HEK293 (cell line): ENCODE results near the gene FPR1.

ENCODE experiments used
- CTCF ChIA-PET: fragments of 350-600 bp; formaldehyde crosslinking; extraction: SDS; loops from one replicate; lab custom pipeline; 2021; ENCODE audit warnings: antibody characterized with exemption; lab: Yijun Ruan, JAX
- POLR2A ChIA-PET: fragments of 300-600 bp; formaldehyde crosslinking; extraction: SDS; loops from one replicate; lab custom pipeline; 2020; ENCODE audit warnings: antibody characterized with exemption, inconsistent platforms; lab: Yijun Ruan, JAX
- H3K27ac ChIP-seq: fragments of 200-500 bp; sonication (Bioruptor generic); 2 replicates; pipeline ENCODE4 v1.5.1; 2014; ENCODE audit warnings: low read depth, low read length, control low read depth, inconsistent platforms; ENCODE audit errors: extremely low read depth
- H3K36me3 ChIP-seq, 2 experiments: fragments of 200-500 bp in 1 of 2; sonication (Bioruptor generic) in 1 of 2; 1 replicate in 1 of 2; 2 replicates in 1 of 2; pipeline ENCODE4 v1.5.1; 2014 to 2017; ENCODE audit warnings: inconsistent platforms in 2 of 2, low read length in 2 of 2; ENCODE audit not compliant: control insufficient read depth in 2 of 2, insufficient read depth in 1 of 2
- H3K4me1 ChIP-seq: fragments of 200-500 bp; sonication (Bioruptor generic); 2 replicates; pipeline ENCODE4 v1.5.1; 2014; ENCODE audit warnings: mild to moderate bottlenecking, low read length, inconsistent platforms; ENCODE audit not compliant: control insufficient read depth, insufficient read depth
- H3K4me3 ChIP-seq: 2 replicates; pipeline ENCODE4 v1.5.1; 2011; ENCODE audit warnings: low read depth, mild to moderate bottlenecking, control low read depth, low read length, moderate library complexity
- H3K9me3 ChIP-seq: fragments of 200-500 bp; sonication (Bioruptor generic); 2 replicates; pipeline ENCODE4 v1.5.1; 2014; ENCODE audit warnings: low read depth, low read length, inconsistent platforms; ENCODE audit not compliant: control insufficient read depth, insufficient read depth
- FEZF1 ChIP-seq: fragments of 450-650 bp; formaldehyde crosslinking; IDR thresholded peaks from 2 replicates; pipeline ENCODE4 v1.5.1; 2016; ENCODE audit warnings: missing biosample characterization, missing genetic modification characterization
- IKZF3 ChIP-seq: fragments of 450-650 bp; IDR thresholded peaks from 2 replicates; pipeline ENCODE4 v1.5.0; 2018; ENCODE audit warnings: missing biosample characterization, mild to moderate bottlenecking, missing genetic modification characterization, moderate library complexity
- KLF1 ChIP-seq: fragments of 450-650 bp; formaldehyde crosslinking; IDR thresholded peaks from 2 replicates; pipeline ENCODE4 v1.5.1; 2016; ENCODE audit warnings: missing biosample characterization, missing genetic modification characterization
- SP2 ChIP-seq: fragments of 450-650 bp; formaldehyde crosslinking; IDR thresholded peaks from 2 replicates; pipeline ENCODE4 v1.5.1; 2016; ENCODE audit warnings: missing biosample characterization, missing genetic modification characterization
- WT1 ChIP-seq: fragments of 450-650 bp; formaldehyde crosslinking; IDR thresholded peaks from 2 replicates; pipeline ENCODE4 v1.5.1; 2016; ENCODE audit warnings: missing biosample characterization, missing genetic modification characterization
- ZFP69B ChIP-seq: fragments of 450-650 bp; formaldehyde crosslinking; IDR thresholded peaks from 2 replicates; pipeline ENCODE4 v1.5.1; 2016; ENCODE audit warnings: missing biosample characterization, missing genetic modification characterization
- ZNF146 ChIP-seq: fragments of 450-650 bp; formaldehyde crosslinking; IDR thresholded peaks from 2 replicates; pipeline ENCODE4 v1.5.1; 2016; ENCODE audit warnings: missing biosample characterization, missing genetic modification characterization
- ZNF221 ChIP-seq: fragments of 450-650 bp; formaldehyde crosslinking; IDR thresholded peaks from 2 replicates; pipeline ENCODE4 v1.5.1; 2017; ENCODE audit warnings: missing biosample characterization, missing genetic modification characterization, borderline replicate concordance
- ZNF473 ChIP-seq: fragments of 450-650 bp; formaldehyde crosslinking; IDR thresholded peaks from 2 replicates; pipeline ENCODE4 v1.5.1; 2017; ENCODE audit warnings: missing biosample characterization, missing genetic modification characterization
- ZNF654 ChIP-seq: fragments of 450-650 bp; formaldehyde crosslinking; IDR thresholded peaks from 2 replicates; pipeline ENCODE4 v1.5.1; 2016; ENCODE audit warnings: low read depth, missing biosample characterization, missing genetic modification characterization
- ZNF670 ChIP-seq: fragments of 450-650 bp; formaldehyde crosslinking; IDR thresholded peaks from 2 replicates; pipeline ENCODE4 v1.5.1; 2016; ENCODE audit warnings: missing biosample characterization, missing genetic modification characterization, low read depth
- ZNF677 ChIP-seq: fragments of 450-650 bp; IDR thresholded peaks from 2 replicates; pipeline ENCODE4 v1.5.0; 2018; ENCODE audit warnings: missing biosample characterization, mild to moderate bottlenecking, missing genetic modification characterization, moderate library complexity
- ZNF777 ChIP-seq: fragments of 450-650 bp; formaldehyde crosslinking; IDR thresholded peaks from 2 replicates; pipeline ENCODE4 v1.5.1; 2017; ENCODE audit warnings: missing biosample characterization, missing genetic modification characterization, borderline replicate concordance
- ZSCAN30 ChIP-seq: fragments of 450-650 bp; IDR thresholded peaks from 2 replicates; pipeline ENCODE4 v1.5.1; 2018; ENCODE audit warnings: missing biosample characterization, mild to moderate bottlenecking, missing genetic modification characterization, moderate library complexity
- TF ChIP-seq, protein P1 (sequence below): fragments of 450-650 bp; formaldehyde crosslinking; IDR thresholded peaks from 2 replicates; pipeline ENCODE4 v1.5.1; 2016; ENCODE audit warnings: missing biosample characterization, missing genetic modification characterization
- TF ChIP-seq, protein P2 (sequence below): fragments of 450-650 bp; formaldehyde crosslinking; IDR thresholded peaks from 2 replicates; pipeline ENCODE4 v1.5.1; 2016; ENCODE audit warnings: missing biosample characterization, missing genetic modification characterization
- TF ChIP-seq, protein P3 (sequence below): fragments of 450-650 bp; formaldehyde crosslinking; IDR thresholded peaks from 2 replicates; pipeline ENCODE4 v1.5.1; 2016; ENCODE audit warnings: missing biosample characterization, missing genetic modification characterization
- TF ChIP-seq, protein P4 (sequence below): fragments of 450-650 bp; formaldehyde crosslinking; IDR thresholded peaks from 2 replicates; pipeline ENCODE4 v1.5.1; 2016; ENCODE audit warnings: missing biosample characterization, missing genetic modification characterization, low read depth
- TF ChIP-seq, protein P5 (sequence below): fragments of 450-650 bp; formaldehyde crosslinking; IDR thresholded peaks from 2 replicates; pipeline ENCODE4 v1.5.1; 2016; ENCODE audit warnings: missing biosample characterization, missing genetic modification characterization

FPR1 gene

GRCh38 chr19:51789061-51789795 is 37.5 kb upstream of the FPR1 start:
- TF ChIP-seq ZNF146 (tag by site-specific recombination) (no peak), ZNF670 (tag by site-specific recombination) (no peak), SP2 (tag by site-specific recombination) (no peak), ZNF473 (no peak), ZNF654 (tag by site-specific recombination) (no peak), KLF1 (no peak), ZFP69B (tag by site-specific recombination) (no peak), ZNF677 (tag by site-specific recombination) (no peak), FEZF1 (tag by site-specific recombination) (no peak), ZNF221 (tag by site-specific recombination) (no peak), ZNF777 (tag by site-specific recombination) (no peak), ZSCAN30 (tag by site-specific recombination) (no peak), IKZF3 (tag by site-specific recombination) (no peak), WT1 (tag by site-specific recombination) (no peak)
- TF ChIP-seq, protein P1, sequence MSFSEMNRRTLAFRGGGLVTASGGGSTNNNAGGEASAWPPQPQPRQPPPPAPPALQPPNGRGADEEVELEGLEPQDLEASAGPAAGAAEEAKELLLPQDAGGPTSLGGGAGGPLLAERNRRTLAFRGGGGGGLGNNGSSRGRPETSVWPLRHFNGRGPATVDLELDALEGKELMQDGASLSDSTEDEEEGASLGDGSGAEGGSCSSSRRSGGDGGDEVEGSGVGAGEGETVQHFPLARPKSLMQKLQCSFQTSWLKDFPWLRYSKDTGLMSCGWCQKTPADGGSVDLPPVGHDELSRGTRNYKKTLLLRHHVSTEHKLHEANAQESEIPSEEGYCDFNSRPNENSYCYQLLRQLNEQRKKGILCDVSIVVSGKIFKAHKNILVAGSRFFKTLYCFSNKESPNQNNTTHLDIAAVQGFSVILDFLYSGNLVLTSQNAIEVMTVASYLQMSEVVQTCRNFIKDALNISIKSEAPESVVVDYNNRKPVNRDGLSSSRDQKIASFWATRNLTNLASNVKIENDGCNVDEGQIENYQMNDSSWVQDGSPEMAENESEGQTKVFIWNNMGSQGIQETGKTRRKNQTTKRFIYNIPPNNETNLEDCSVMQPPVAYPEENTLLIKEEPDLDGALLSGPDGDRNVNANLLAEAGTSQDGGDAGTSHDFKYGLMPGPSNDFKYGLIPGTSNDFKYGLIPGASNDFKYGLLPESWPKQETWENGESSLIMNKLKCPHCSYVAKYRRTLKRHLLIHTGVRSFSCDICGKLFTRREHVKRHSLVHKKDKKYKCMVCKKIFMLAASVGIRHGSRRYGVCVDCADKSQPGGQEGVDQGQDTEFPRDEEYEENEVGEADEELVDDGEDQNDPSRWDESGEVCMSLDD (tag by site-specific recombination), result no peak
- TF ChIP-seq, protein P2, sequence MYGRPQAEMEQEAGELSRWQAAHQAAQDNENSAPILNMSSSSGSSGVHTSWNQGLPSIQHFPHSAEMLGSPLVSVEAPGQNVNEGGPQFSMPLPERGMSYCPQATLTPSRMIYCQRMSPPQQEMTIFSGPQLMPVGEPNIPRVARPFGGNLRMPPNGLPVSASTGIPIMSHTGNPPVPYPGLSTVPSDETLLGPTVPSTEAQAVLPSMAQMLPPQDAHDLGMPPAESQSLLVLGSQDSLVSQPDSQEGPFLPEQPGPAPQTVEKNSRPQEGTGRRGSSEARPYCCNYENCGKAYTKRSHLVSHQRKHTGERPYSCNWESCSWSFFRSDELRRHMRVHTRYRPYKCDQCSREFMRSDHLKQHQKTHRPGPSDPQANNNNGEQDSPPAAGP, result no peak
- TF ChIP-seq, protein P3, sequence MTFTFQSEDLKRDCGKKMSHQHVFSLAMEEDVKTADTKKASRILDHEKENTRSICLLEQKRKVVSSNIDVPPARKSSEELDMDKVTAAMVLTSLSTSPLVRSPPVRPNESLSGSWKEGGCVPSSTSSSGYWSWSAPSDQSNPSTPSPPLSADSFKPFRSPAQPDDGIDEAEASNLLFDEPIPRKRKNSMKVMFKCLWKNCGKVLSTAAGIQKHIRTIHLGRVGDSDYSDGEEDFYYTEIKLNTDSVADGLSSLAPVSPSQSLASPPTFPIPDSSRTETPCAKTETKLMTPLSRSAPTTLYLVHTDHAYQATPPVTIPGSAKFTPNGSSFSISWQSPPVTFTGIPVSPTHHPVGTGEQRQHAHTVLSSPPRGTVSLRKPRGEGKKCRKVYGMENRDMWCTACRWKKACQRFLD (tag by site-specific recombination), result no peak
- TF ChIP-seq, protein P4, sequence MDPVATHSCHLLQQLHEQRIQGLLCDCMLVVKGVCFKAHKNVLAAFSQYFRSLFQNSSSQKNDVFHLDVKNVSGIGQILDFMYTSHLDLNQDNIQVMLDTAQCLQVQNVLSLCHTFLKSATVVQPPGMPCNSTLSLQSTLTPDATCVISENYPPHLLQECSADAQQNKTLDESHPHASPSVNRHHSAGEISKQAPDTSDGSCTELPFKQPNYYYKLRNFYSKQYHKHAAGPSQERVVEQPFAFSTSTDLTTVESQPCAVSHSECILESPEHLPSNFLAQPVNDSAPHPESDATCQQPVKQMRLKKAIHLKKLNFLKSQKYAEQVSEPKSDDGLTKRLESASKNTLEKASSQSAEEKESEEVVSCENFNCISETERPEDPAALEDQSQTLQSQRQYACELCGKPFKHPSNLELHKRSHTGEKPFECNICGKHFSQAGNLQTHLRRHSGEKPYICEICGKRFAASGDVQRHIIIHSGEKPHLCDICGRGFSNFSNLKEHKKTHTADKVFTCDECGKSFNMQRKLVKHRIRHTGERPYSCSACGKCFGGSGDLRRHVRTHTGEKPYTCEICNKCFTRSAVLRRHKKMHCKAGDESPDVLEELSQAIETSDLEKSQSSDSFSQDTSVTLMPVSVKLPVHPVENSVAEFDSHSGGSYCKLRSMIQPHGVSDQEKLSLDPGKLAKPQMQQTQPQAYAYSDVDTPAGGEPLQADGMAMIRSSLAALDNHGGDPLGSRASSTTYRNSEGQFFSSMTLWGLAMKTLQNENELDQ (tag by site-specific recombination), result no peak
- TF ChIP-seq, protein P5, sequence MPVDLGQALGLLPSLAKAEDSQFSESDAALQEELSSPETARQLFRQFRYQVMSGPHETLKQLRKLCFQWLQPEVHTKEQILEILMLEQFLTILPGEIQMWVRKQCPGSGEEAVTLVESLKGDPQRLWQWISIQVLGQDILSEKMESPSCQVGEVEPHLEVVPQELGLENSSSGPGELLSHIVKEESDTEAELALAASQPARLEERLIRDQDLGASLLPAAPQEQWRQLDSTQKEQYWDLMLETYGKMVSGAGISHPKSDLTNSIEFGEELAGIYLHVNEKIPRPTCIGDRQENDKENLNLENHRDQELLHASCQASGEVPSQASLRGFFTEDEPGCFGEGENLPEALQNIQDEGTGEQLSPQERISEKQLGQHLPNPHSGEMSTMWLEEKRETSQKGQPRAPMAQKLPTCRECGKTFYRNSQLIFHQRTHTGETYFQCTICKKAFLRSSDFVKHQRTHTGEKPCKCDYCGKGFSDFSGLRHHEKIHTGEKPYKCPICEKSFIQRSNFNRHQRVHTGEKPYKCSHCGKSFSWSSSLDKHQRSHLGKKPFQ (tag by site-specific recombination), result no peak
- Histone ChIP-seq H3K36me3 (no peaks in the 10 kb centered on the region), H3K9me3 (no peaks in the 10 kb centered on the region), H3K27ac (no peak overlapping the region), H3K4me3 (no peak overlapping the region), H3K4me1 (no peaks in the 10 kb centered on the region)
- ChIA-PET POLR2A (no interaction called here), CTCF (interaction anchor here (1.1 kb wide), 1 partner anchor 368 kb away, joined by 3 read pairs; no protein-coding TSS in a partner anchor)
